Lung (tissue), 12 donors: ENCODE measurements around the gene HAT1. TPM values are rescaled to one million over a fixed set of nuclear protein-coding genes. Genes with fewer than 3 reads are reported as not detected.
"Not testable (repeated sequence)": the region's sequence is repeated elsewhere in the genome, so short reads cannot be mapped to it uniquely, and the experiment has no call there.

Experiments
- ATAC-seq: fragments of 200-7000 bp; cut with Tn5 transposase; one replicate; pipeline ENCODE4 v1.9.1; 2020; ENCODE audit warnings: moderate number of reproducible peaks; ENCODE audit not compliant: insufficient read depth, low FRiP score
- DNase-seq, 3 donors: peaks; one replicate each; pipeline ENCODE4 v3.0.0-alpha.2; 2013 to 2017
- H3K27ac ChIP-seq, 2 donors: one replicate each; pipeline ENCODE4 v1.5.1; 2013; ENCODE audit warnings: mild to moderate bottlenecking in 2 of 2, moderate library complexity in 2 of 2, control low read depth in 1 of 2, inconsistent platforms in 1 of 2, low read depth in 1 of 2, low read length in 1 of 2
- H3K27me3 ChIP-seq, 3 donors: one replicate each; pipeline ENCODE4 v1.5.1; 2013; ENCODE audit warnings: low read length in 2 of 3; ENCODE audit not compliant: control insufficient read depth in 3 of 3, insufficient read depth in 3 of 3
- H3K36me3 ChIP-seq, 4 donors: one replicate each; pipeline ENCODE4 v1.5.1; 2013; ENCODE audit warnings: low read length in 4 of 4, mild to moderate bottlenecking in 1 of 4, moderate library complexity in 1 of 4; ENCODE audit not compliant: control insufficient read depth in 4 of 4, insufficient read depth in 4 of 4
- H3K4me1 ChIP-seq, 5 donors: one replicate each; pipeline ENCODE4 v1.5.1; 2013; ENCODE audit warnings: low read length in 5 of 5, mild to moderate bottlenecking in 2 of 5, moderate library complexity in 1 of 5; ENCODE audit not compliant: control insufficient read depth in 5 of 5, insufficient read depth in 5 of 5
- H3K4me3 ChIP-seq: one replicate; pipeline ENCODE4 v1.5.1; 2013; ENCODE audit warnings: mild to moderate bottlenecking, control low read depth, moderate library complexity
- H3K9ac ChIP-seq, 2 donors: one replicate each; pipeline ENCODE4 v1.5.1; 2013; ENCODE audit warnings: low read length in 2 of 2, control low read depth in 1 of 2; ENCODE audit not compliant: insufficient read depth in 1 of 2
- H3K9me3 ChIP-seq, 4 donors: one replicate each; pipeline ENCODE4 v1.5.1; 2013; ENCODE audit warnings: low read length in 3 of 4, mild to moderate bottlenecking in 1 of 4, moderate library complexity in 1 of 4; ENCODE audit not compliant: control insufficient read depth in 4 of 4, insufficient read depth in 3 of 4
- CTCF ChIP-seq: IDR thresholded peaks from 2 replicates; pipeline ENCODE4 v1.5.1; 2012; ENCODE audit warnings: mild to moderate bottlenecking; ENCODE audit errors: control extremely low read depth, extremely low read depth
- WGBS, 2 donors: extraction: QIAGEN DNeasy Blood & Tissue Kit; methylation state at CpG; one replicate each; pipeline ENCODE4 v1.1.7; 2013; 5-methylcytosine and 5-hydroxymethylcytosine counted together
- polyA plus RNA-seq, 2 donors: library from polyadenylated mRNA; stranded (reverse); fragments of 200-250 nt; gene quantifications; one replicate each; pipeline ENCODE4 v1.2.1, GENCODE V29; 2013
- total RNA-seq, 2 donors: library from RNA; depleted of rRNA in 1 of 2; stranded (reverse); fragments of >200 nt in 1 of 2; gene quantifications; one replicate each; pipeline ENCODE4 v1.2.1, GENCODE V29; 2014 to 2021
- donor health status: control.
- donor health status: control.
- donor health status: Bipolar disorder and iron deficiency.
- donor health status: healthy.
- donor health status: DM: yes; HTN: yes; CAD: no.

Gene HAT1
- total and polyA plus RNA-seq, 4 donors: 16.1 to 48.4 (median 34.7) TPM

GRCh38 chr2:171996021-171996420 is 73.8 kb downstream of the HAT1 start:
- Histone ChIP-seq H3K27me3 (peaks cover 0 to 43% (median 4%) of the 10 kb centered on the region in 3 donors), H3K9me3 (no peaks in the 10 kb centered on the region), H3K4me3 (no peak overlapping the region), H3K4me1 (peaks cover 2 to 15% (median 4%) of the 10 kb centered on the region in 5 donors), H3K9ac (no peak overlapping the region), H3K27ac (no peak overlapping the region), H3K36me3 (no peaks in the 10 kb centered on the region)
- ATAC-seq (no peak), DNase-seq (no peak)
- TF ChIP-seq CTCF: no peak
- 89 to 96% methylated on average over 5 of the region's 5 CpGs for WGBS, 2 donors

- H3K9ac ChIP-seq, H3K36me3 ChIP-seq, ATAC-seq, H3K9me3 ChIP-seq, H3K4me3 ChIP-seq, DNase-seq, H3K27ac ChIP-seq: not testable (repeated sequence)
- Histone ChIP-seq H3K27me3 (peaks cover 0 to 43% (median 4%) of the 10 kb centered on the region in 3 donors), H3K4me1 (peaks cover 2 to 15% (median 4%) of the 10 kb centered on the region in 5 donors)
- WGBS, 2 donors: 88 to 93% methylated on average over 5 of the region's 5 CpGs
Measured at GRCh38 chr2:171997031-171997430, 74.8 kb downstream of the HAT1 start.

- H3K9ac ChIP-seq: peak overlapping the region; percentile 2 to 73
- no peaks in the 10 kb centered on the region for H3K36me3 ChIP-seq
- H3K9me3 ChIP-seq: no peaks in the 10 kb centered on the region
- WGBS, 2 donors: 47 to 48% methylated on average over 4 of the region's 4 CpGs
- no peak overlapping the region for H3K27ac ChIP-seq
- H3K4me1 ChIP-seq: peaks cover 0 to 15% (median 3%) of the 10 kb centered on the region in 5 donors
- no peak for ATAC-seq
- no peak for TF ChIP-seq CTCF
- no peak for DNase-seq
- H3K4me3 ChIP-seq: peak overlapping the region; percentile 88
- peaks cover 0 to 28% (median 4%) of the 10 kb centered on the region in 3 donors for H3K27me3 ChIP-seq
Measured at GRCh38 chr2:171999161-171999560, 76.9 kb downstream of the HAT1 start.

GRCh38 chr2:171999604-172000469 is 77.6 kb downstream of the HAT1 start, which contains the start of gene METAP1D:
METAP1D (plus strand) TSS chr2:171999953; CDS start chr2:171999970, 17 bp downstream.
- H3K9ac ChIP-seq: peak within 1 kb of the TSS; percentile 29 to 77
- no peak for TF ChIP-seq CTCF
- H3K27ac ChIP-seq: peak within 1 kb of the TSS; percentile 13 to 30
- H3K4me1 ChIP-seq: peaks cover 0 to 15% (median 3%) of the 10 kb centered on the region in 5 donors
- H3K9me3 ChIP-seq: no peaks in the 10 kb centered on the region
- peaks cover 0 to 22% (median 4%) of the 10 kb centered on the region in 3 donors for H3K27me3 ChIP-seq
- peak within 1 kb of the TSS; percentile 88 for H3K4me3 ChIP-seq
- ATAC-seq (peak; percentile 98), DNase-seq (peak; percentile 91 to 95 (median 94))
- WGBS, 2 donors: 0 to 1% methylated on average over 67 to 73 of the region's 73 CpGs
- no peaks in the 10 kb centered on the region for H3K36me3 ChIP-seq
